HCT116 (cell line): Measurements from ENCODE around the gene CEP131.

Experiments
- ATF3 ChIP-seq: IDR thresholded peaks from 2 replicates; pipeline ENCODE4 v1.6.1; 2012
- EZH2phosphoT487 ChIP-seq: fragments of 200-600 bp; IDR thresholded peaks from 2 replicates; pipeline ENCODE4 v1.6.1; 2018; ENCODE audit warnings: antibody characterized with exemption, borderline replicate concordance
- JUND ChIP-seq: IDR thresholded peaks from 2 replicates; pipeline ENCODE4 v1.6.1; 2012
- POLR2A ChIP-seq: IDR thresholded peaks from 2 replicates; pipeline ENCODE4 v1.7.0; 2011; ENCODE audit warnings: borderline replicate concordance; ENCODE audit not compliant: insufficient read depth, insufficient read length; ENCODE audit errors: extremely low read depth
- POLR2AphosphoS5 ChIP-seq: IDR thresholded peaks from 2 replicates; pipeline ENCODE4 v1.6.1; 2011; ENCODE audit warnings: mild to moderate bottlenecking, low read depth, low read length, moderate library complexity
- SP1 ChIP-seq: IDR thresholded peaks from 2 replicates; pipeline ENCODE4 v1.6.1; 2012; ENCODE audit warnings: low read depth
- YY1 ChIP-seq: IDR thresholded peaks from 2 replicates; pipeline ENCODE4 v1.6.1; 2011; ENCODE audit warnings: low read length, low read depth, moderate library complexity, mild to moderate bottlenecking; ENCODE audit not compliant: insufficient replicate concordance; ENCODE audit errors: extremely low read depth
- ZFX ChIP-seq: fragments of 450-650 bp; IDR thresholded peaks from 2 replicates; pipeline ENCODE4 v1.6.1; 2017
- ZNF274 ChIP-seq: fragments of 200-500 bp; sonication (Bioruptor generic); IDR thresholded peaks from 2 replicates; pipeline ENCODE4 v1.6.1; 2014; ENCODE audit warnings: mild to moderate bottlenecking, low read depth, low read length, inconsistent platforms
- TF ChIP-seq, protein P1 (sequence below), 3 experiments: fragments of 200-600 bp in 1 of 3; sonication (generic) in 1 of 3; IDR thresholded peaks in 2 of 3; conservative IDR thresholded peaks in 1 of 3; 2 replicates each; pipeline ENCODE4 v1.5.1; 2012 to 2017; ENCODE audit warnings: low read depth in 2 of 3, low read length in 2 of 3, antibody characterized with exemption in 1 of 3, borderline replicate concordance in 1 of 3, control low read depth in 1 of 3, mild to moderate bottlenecking in 1 of 3, mixed read lengths in 1 of 3, mixed run types in 1 of 3, moderate library complexity in 1 of 3; ENCODE audit not compliant: insufficient read depth in 1 of 3
- TF ChIP-seq, protein P2 (sequence below): IDR thresholded peaks from 2 replicates; pipeline ENCODE4 v1.6.1; 2012; ENCODE audit warnings: low read depth

DNA sequence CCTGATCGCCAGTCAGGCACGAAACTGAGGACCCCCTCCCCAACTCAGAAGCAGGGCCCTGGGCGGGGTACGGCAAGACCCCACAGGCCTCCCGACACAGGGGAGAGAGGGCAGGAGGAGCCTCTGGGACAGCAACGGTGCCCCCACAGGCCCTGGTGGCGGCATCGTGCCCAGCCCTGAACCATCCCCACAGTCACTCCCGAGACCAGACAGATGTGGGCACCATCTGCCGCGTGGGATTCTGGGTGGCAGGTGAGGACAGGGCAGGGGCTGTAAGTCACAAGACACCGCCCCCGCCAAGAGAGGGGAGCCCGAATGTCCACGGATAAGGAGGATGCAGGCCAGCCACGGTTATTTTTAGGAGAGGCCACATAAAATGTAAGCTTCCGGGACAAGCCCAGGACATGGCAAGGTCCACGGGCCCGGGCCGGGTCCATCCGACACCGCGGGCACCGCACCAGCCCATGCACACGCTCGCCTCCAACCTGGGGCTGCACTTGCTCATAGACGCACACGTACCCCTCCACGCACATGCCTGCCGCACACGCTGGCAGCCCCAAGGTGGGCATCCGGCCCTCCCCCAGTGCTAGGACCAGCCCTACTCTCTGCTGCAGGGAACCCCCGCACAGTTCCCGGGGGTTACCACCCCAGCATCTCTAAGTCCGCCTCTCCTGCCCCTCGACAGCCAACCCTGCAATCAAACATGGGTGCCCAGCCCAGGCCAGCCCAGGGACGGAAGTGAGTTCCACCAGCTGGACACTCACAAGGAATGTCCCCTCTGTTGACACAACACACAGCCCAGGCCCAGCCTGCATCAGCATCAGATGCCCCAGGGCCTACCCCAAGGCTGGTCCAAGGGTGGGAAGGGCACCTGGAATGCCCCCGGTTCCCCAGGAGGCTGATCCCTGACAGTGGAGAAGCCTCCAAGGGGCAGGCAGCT is 65.6 kb downstream of the CEP131 start:
- TF ChIP-seq, protein P1, sequence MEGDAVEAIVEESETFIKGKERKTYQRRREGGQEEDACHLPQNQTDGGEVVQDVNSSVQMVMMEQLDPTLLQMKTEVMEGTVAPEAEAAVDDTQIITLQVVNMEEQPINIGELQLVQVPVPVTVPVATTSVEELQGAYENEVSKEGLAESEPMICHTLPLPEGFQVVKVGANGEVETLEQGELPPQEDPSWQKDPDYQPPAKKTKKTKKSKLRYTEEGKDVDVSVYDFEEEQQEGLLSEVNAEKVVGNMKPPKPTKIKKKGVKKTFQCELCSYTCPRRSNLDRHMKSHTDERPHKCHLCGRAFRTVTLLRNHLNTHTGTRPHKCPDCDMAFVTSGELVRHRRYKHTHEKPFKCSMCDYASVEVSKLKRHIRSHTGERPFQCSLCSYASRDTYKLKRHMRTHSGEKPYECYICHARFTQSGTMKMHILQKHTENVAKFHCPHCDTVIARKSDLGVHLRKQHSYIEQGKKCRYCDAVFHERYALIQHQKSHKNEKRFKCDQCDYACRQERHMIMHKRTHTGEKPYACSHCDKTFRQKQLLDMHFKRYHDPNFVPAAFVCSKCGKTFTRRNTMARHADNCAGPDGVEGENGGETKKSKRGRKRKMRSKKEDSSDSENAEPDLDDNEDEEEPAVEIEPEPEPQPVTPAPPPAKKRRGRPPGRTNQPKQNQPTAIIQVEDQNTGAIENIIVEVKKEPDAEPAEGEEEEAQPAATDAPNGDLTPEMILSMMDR (IDR thresholded peaks at IDR 0.05 in 2 of 3, conservative IDR thresholded peaks at IDR 0.05 in 1 of 3; ENCODE audit: borderline replicate concordance in 1 of 3, insufficient read depth in 1 of 3, low read depth in 2 of 3, low read length in 2 of 3), result no peak
- TF ChIP-seq EZH2phosphoT487 (no peak), POLR2A (no peak), POLR2AphosphoS5 (no peak), ATF3 (no peak), YY1 (no peak), ZNF274 (no peak), SP1 (no peak), ZFX (no peak), JUND (no peak)
- TF ChIP-seq, protein P2, sequence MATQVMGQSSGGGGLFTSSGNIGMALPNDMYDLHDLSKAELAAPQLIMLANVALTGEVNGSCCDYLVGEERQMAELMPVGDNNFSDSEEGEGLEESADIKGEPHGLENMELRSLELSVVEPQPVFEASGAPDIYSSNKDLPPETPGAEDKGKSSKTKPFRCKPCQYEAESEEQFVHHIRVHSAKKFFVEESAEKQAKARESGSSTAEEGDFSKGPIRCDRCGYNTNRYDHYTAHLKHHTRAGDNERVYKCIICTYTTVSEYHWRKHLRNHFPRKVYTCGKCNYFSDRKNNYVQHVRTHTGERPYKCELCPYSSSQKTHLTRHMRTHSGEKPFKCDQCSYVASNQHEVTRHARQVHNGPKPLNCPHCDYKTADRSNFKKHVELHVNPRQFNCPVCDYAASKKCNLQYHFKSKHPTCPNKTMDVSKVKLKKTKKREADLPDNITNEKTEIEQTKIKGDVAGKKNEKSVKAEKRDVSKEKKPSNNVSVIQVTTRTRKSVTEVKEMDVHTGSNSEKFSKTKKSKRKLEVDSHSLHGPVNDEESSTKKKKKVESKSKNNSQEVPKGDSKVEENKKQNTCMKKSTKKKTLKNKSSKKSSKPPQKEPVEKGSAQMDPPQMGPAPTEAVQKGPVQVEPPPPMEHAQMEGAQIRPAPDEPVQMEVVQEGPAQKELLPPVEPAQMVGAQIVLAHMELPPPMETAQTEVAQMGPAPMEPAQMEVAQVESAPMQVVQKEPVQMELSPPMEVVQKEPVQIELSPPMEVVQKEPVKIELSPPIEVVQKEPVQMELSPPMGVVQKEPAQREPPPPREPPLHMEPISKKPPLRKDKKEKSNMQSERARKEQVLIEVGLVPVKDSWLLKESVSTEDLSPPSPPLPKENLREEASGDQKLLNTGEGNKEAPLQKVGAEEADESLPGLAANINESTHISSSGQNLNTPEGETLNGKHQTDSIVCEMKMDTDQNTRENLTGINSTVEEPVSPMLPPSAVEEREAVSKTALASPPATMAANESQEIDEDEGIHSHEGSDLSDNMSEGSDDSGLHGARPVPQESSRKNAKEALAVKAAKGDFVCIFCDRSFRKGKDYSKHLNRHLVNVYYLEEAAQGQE, result no peak
